Measurements from ENCODE around the gene CAMTA1.

DNA sequence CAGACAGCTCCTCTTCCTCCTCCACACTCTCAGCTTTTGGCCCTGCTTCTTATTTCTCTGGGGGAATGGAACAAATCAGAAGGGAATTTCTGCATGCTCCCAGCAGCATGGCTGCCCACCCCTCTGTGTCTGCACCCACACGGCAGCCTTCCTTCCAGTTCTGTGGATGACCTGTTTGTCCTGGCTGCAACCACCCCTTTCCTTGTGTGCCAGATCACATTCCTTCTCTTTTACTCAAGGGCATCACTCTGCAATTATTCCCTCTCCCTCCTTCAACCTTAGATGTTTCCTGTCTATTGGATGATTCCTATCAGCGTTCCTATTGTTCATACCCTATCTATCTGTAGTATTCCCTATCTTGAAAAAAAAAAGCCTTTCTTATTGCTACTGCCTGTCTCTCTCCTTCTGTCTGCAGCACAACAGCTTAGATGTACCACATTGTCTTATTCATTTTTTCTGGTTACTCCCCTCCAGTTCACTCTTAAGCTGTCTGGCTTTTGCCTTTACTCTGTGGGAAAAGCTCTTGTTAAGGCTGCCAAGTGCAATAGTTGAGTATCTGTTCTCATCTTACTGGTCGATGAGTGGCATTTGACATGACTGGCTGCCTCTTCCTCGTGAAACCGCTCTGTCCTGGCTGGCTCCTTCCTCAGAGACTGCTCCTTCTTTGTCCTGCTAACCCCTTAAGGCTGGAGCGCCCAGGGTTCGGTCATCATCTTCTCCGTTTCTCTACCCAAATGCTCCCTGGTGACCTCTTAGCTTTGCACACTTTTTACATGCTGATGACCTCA lies 351.1 kb downstream of the CAMTA1 start:
- TF ChIP-seq, protein P1, sequence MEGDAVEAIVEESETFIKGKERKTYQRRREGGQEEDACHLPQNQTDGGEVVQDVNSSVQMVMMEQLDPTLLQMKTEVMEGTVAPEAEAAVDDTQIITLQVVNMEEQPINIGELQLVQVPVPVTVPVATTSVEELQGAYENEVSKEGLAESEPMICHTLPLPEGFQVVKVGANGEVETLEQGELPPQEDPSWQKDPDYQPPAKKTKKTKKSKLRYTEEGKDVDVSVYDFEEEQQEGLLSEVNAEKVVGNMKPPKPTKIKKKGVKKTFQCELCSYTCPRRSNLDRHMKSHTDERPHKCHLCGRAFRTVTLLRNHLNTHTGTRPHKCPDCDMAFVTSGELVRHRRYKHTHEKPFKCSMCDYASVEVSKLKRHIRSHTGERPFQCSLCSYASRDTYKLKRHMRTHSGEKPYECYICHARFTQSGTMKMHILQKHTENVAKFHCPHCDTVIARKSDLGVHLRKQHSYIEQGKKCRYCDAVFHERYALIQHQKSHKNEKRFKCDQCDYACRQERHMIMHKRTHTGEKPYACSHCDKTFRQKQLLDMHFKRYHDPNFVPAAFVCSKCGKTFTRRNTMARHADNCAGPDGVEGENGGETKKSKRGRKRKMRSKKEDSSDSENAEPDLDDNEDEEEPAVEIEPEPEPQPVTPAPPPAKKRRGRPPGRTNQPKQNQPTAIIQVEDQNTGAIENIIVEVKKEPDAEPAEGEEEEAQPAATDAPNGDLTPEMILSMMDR (IDR thresholded peaks at IDR 0.05) = no peak
- no peak for TF ChIP-seq POLR2A (IDR thresholded peaks at IDR 0.05)
